Astrocyte of the cerebellum (primary cell): ENCODE measurements around the gene ABLIM1.

ENCODE experiments used
- DNase-seq: peaks from one replicate; pipeline ENCODE4 v3.0.0-alpha.2; 2011; ENCODE audit warnings: low read depth
- H3K4me3 ChIP-seq: 2 replicates; pipeline ENCODE4 v1.5.1; 2011; ENCODE audit warnings: mild to moderate bottlenecking, low read depth, low read length, moderate library complexity
- CTCF ChIP-seq: IDR thresholded peaks from 2 replicates; pipeline ENCODE4 v1.5.1; 2012; ENCODE audit warnings: low read length, low read depth, moderate library complexity, mild to moderate bottlenecking; ENCODE audit errors: missing control alignments
- in situ Hi-C: cut with HindIII; loops from 2 replicates; pipeline ENCODE4 v1.10.0; 2017; ENCODE audit warnings: low sequenced_read_pairs

Gene ABLIM1

GRCh38 chr10:114393482-114393881, 264.6 kb downstream of the ABLIM1 start:
- no peak for DNase-seq
- no peak for TF ChIP-seq CTCF
- H3K4me3 ChIP-seq: no peak overlapping the region
- in situ Hi-C loops: no loop called here

- in situ Hi-C loops: no loop called here
- H3K4me3 ChIP-seq: no peak overlapping the region
- peak; percentile 40 for DNase-seq
- no peak for TF ChIP-seq CTCF
These were observed 265.8 kb downstream of the ABLIM1 start for GRCh38 chr10:114392112-114392835.

GRCh38 chr10:114391599-114391998, 266.5 kb downstream of the ABLIM1 start:
- DNase-seq: no peak
- H3K4me3 ChIP-seq: no peak overlapping the region
- in situ Hi-C loops: no loop called here
- TF ChIP-seq CTCF: no peak

GRCh38 chr10:114389426-114389825, 268.6 kb downstream of the ABLIM1 start:
- H3K4me3 ChIP-seq: no peak overlapping the region
- TF ChIP-seq CTCF: no peak
- DNase-seq: peak; percentile 65
- in situ Hi-C loops: loop anchor here (5.0 kb wide), 1 partner anchor 77 kb away; no protein-coding TSS in a partner anchor

GRCh38 chr10:114388275-114388674, 269.8 kb downstream of the ABLIM1 start:
- no peak overlapping the region for H3K4me3 ChIP-seq
- DNase-seq: no peak
- no peak for TF ChIP-seq CTCF

GRCh38 chr10:114387784-114388183, 270.3 kb downstream of the ABLIM1 start:
- H3K4me3 ChIP-seq: no peak overlapping the region
- in situ Hi-C loops: loop anchor here (5.0 kb wide), 1 partner anchor 75 kb away; no protein-coding TSS in a partner anchor
- no peak for DNase-seq
- no peak for TF ChIP-seq CTCF

More at GRCh38 chr10:114388275-114388674, 269.8 kb downstream of the ABLIM1 start:
- in situ Hi-C loops: loop anchor here (5.0 kb wide), 1 partner anchor 76 kb away; no protein-coding TSS in a partner anchor
